Psoas muscle (tissue), 8 donors: ENCODE data around the gene GALNTL6. TPM values are rescaled to one million over a fixed set of nuclear protein-coding genes. Genes with fewer than 3 reads are reported as not detected.

Experiments
- ATAC-seq, 4 donors: fragments of 200-7000 bp; cut with Tn5 transposase; one replicate each; pipeline ENCODE4 v1.9.1; 2020; ENCODE audit warnings: moderate library complexity in 3 of 4, mild to moderate bottlenecking in 2 of 4
- DNase-seq, 2 donors: peaks; one replicate each; pipeline ENCODE4 v3.0.0-alpha.2; 2020
- H3K27ac ChIP-seq: fragments of 200-600 bp; one replicate; pipeline ENCODE4 v1.8.0; 2022
- H3K27me3 ChIP-seq, 3 donors: fragments of 200-600 bp in 1 of 3; one replicate each; pipeline versions ENCODE4 v1.6.1 to v1.8.0; 2013 to 2022; ENCODE audit warnings: low read length in 2 of 3, mild to moderate bottlenecking in 2 of 3, moderate library complexity in 1 of 3; ENCODE audit not compliant: insufficient read depth in 3 of 3
- H3K36me3 ChIP-seq, 2 donors: fragments of 200-600 bp in 1 of 2; one replicate each; pipeline versions ENCODE4 v1.6.1 to v1.8.0; 2013 to 2022; ENCODE audit warnings: low read depth in 1 of 2, mild to moderate bottlenecking in 1 of 2, moderate library complexity in 1 of 2; ENCODE audit not compliant: insufficient read depth in 1 of 2
- H3K4me1 ChIP-seq: fragments of 200-600 bp; one replicate; pipeline ENCODE4 v1.8.0; 2022
- H3K4me3 ChIP-seq: fragments of 200-600 bp; one replicate; pipeline ENCODE4 v1.8.0; 2022; ENCODE audit warnings: mild to moderate bottlenecking
- H3K9me3 ChIP-seq: fragments of 200-600 bp; one replicate; pipeline ENCODE4 v1.8.0; 2022
- CTCF ChIP-seq: fragments of 200-600 bp; IDR thresholded peaks from one replicate; pipeline ENCODE4 v1.8.0; 2022; ENCODE audit warnings: antibody characterized with exemption
- WGBS, 3 donors: extraction: QIAGEN DNeasy Blood & Tissue Kit; methylation state at CpG; one replicate each; pipeline versions ENCODE4 v1.1.6 to v1.1.7; 2013; 5-methylcytosine and 5-hydroxymethylcytosine counted together
- intact Hi-C, 2 donors: fragments of 100-400 bp; cut with DNase I; formaldehyde crosslinking; loops; one replicate each; pipeline versions ENCODE4 v1.11.0 to v1.14.2; 2022
- polyA plus RNA-seq, 3 donors: library from polyadenylated mRNA; stranded (reverse); fragments of 200-250 nt; gene quantifications; one replicate each; pipeline ENCODE4 v1.2.3, GENCODE V29; 2013
- total RNA-seq, 4 donors: library from RNA; stranded (reverse); fragmentation: NEBNext Ultra II Directional in 2 of 4; extraction: Animal tissue kit (Norgen Biotek cat#: 25700) in 2 of 4; gene quantifications; one replicate each; pipeline versions ENCODE4 v1.2.1 to v1.2.4, GENCODE V29; 2021 to 2023
- donor health status: healthy with polysubstance abuse.
- donor health status: DM: no; HTN: no; CAD: no; lungs with moderate emphysema.
- donor health status: Bipolar disorder and iron deficiency.
- donor health status: healthy.
- donor health status: DM: yes; HTN: yes; CAD: no.
- donor health status: DM: no; HTN: no; CAD: no.
- donor health status: DM: no; HTN: no; CAD: no.
- donor health status: DM: yes; HTN: yes; CAD: no.

The GALNTL6 gene
- total and polyA plus RNA-seq, 7 donors, result 0.01 to 0.91 (median 0.21) TPM; not detected in 3

- H3K9me3 ChIP-seq, result no peaks in the 10 kb centered on the region
- DNase-seq (no peak), ATAC-seq (no peak)
- H3K27ac ChIP-seq, result no peak overlapping the region
- no peaks in the 10 kb centered on the region for H3K36me3 ChIP-seq
- H3K4me1 ChIP-seq, result no peaks in the 10 kb centered on the region
- intact Hi-C loops, result no loop called here
- H3K4me3 ChIP-seq, result no peak overlapping the region
- no peaks in the 10 kb centered on the region for H3K27me3 ChIP-seq
- TF ChIP-seq CTCF, result no peak
- 75 to 81% (median 76%) methylated on average over 2 of the region's 2 CpGs for WGBS, 3 donors
Observed at GRCh38 chr4:172104539-172104938, 291.3 kb downstream of the GALNTL6 start.

GRCh38 chr4:172105918-172106317, 292.7 kb downstream of the GALNTL6 start:
- WGBS, 3 donors, result 74 to 85% (median 83%) methylated on average over 1 of the region's 1 CpG
- no peak for ATAC-seq
- Histone ChIP-seq H3K36me3 (no peaks in the 10 kb centered on the region), H3K27me3 (no peaks in the 10 kb centered on the region), H3K4me3 (no peak overlapping the region), H3K4me1 (no peaks in the 10 kb centered on the region), H3K27ac (no peak overlapping the region), H3K9me3 (no peaks in the 10 kb centered on the region)
- intact Hi-C loops, result no loop called here
- DNase-seq, result no peak
- no peak for TF ChIP-seq CTCF

- Histone ChIP-seq H3K4me1 (no peaks in the 10 kb centered on the region), H3K36me3 (no peaks in the 10 kb centered on the region), H3K4me3 (no peak overlapping the region), H3K9me3 (no peaks in the 10 kb centered on the region), H3K27ac (no peak overlapping the region), H3K27me3 (no peaks in the 10 kb centered on the region)
- no peak for ATAC-seq
- no peak for TF ChIP-seq CTCF
- intact Hi-C loops, result no loop called here
- DNase-seq, result no peak
Observed at GRCh38 chr4:172109466-172109865, 296.3 kb downstream of the GALNTL6 start.

GRCh38 chr4:172124656-172125308, 311.6 kb downstream of the GALNTL6 start:
- Histone ChIP-seq H3K27ac (no peak overlapping the region), H3K9me3 (no peaks in the 10 kb centered on the region), H3K4me1 (no peaks in the 10 kb centered on the region), H3K27me3 (no peaks in the 10 kb centered on the region), H3K36me3 (no peaks in the 10 kb centered on the region), H3K4me3 (no peak overlapping the region)
- no peak for DNase-seq
- WGBS, 3 donors, result 83 to 92% (median 91%) methylated on average over 1 of the region's 1 CpG
- intact Hi-C loops, result no loop called here
- ATAC-seq, result no peak
- no peak for TF ChIP-seq CTCF

GRCh38 chr4:172125443-172125842, 312.2 kb downstream of the GALNTL6 start:
- intact Hi-C loops, result no loop called here
- no peaks in the 10 kb centered on the region for H3K27me3 ChIP-seq
- no peak for TF ChIP-seq CTCF
- no peaks in the 10 kb centered on the region for H3K9me3 ChIP-seq
- no peak overlapping the region for H3K4me3 ChIP-seq
- no peak overlapping the region for H3K27ac ChIP-seq
- no peaks in the 10 kb centered on the region for H3K36me3 ChIP-seq
- ATAC-seq (no peak), DNase-seq (no peak)
- no peaks in the 10 kb centered on the region for H3K4me1 ChIP-seq
